OCI-LY3 (cell line): ENCODE data around the gene BAIAP2L2.

Source experiments
- H2AFZ ChIP-seq: fragments of 200-600, 300-600 bp; shearing (Covaris generic); 2 replicates; pipeline ENCODE4 v1.6.0; 2014; ENCODE audit warnings: antibody characterized with exemption, low read depth, low read length
- H3K27ac ChIP-seq: fragments of 200-600, 300-600 bp; sonication (generic); 2 replicates; pipeline ENCODE4 v1.5.1; 2014; ENCODE audit warnings: mild to moderate bottlenecking, low read length, moderate library complexity, mixed read lengths
- H3K27me3 ChIP-seq: fragments of 200-600, 300-600 bp; sonication (generic); 2 replicates; pipeline ENCODE4 v1.6.1; 2014; ENCODE audit warnings: low read depth, low read length, mixed read lengths
- H3K36me3 ChIP-seq: fragments of 200-600, 300-600 bp; sonication (generic); replicated peaks from 2 replicates; pipeline ENCODE3; 2014; ENCODE audit warnings: low read depth, low read length, mixed read lengths
- H3K4me1 ChIP-seq: fragments of 300-600, 200-600 bp; sonication (generic); 2 replicates; pipeline ENCODE4 v1.6.1; 2014; ENCODE audit warnings: low read length, mixed read lengths
- H3K4me2 ChIP-seq: fragments of 200-600, 300-600 bp; sonication (generic); 2 replicates; pipeline ENCODE4 v1.6.1; 2014; ENCODE audit warnings: low read length, mixed read lengths
- H3K4me3 ChIP-seq: fragments of 300-600, 200-600 bp; sonication (generic); 2 replicates; pipeline ENCODE4 v1.5.1; 2014; ENCODE audit warnings: antibody characterized with exemption, mild to moderate bottlenecking, low read length, moderate library complexity
- H3K79me2 ChIP-seq: fragments of 300-600, 200-600 bp; shearing (Covaris generic); 2 replicates; pipeline ENCODE4 v1.6.1; 2014; ENCODE audit warnings: mild to moderate bottlenecking, low read length, mixed read lengths
- H3K9ac ChIP-seq: fragments of 300-600, 200-600 bp; shearing (Covaris generic); 2 replicates; pipeline ENCODE4 v1.6.0; 2014; ENCODE audit warnings: mild to moderate bottlenecking, low read length, moderate library complexity
- H3K9me3 ChIP-seq: fragments of 200-600, 300-600 bp; shearing (Covaris generic); 2 replicates; pipeline ENCODE4 v1.6.1; 2014; ENCODE audit warnings: low read length, mixed read lengths; ENCODE audit not compliant: insufficient read depth
- H4K20me1 ChIP-seq: fragments of 200-600, 300-600 bp; sonication (generic); 2 replicates; pipeline ENCODE4 v1.6.1; 2016; ENCODE audit warnings: low read length, mixed read lengths; ENCODE audit not compliant: insufficient read depth
- EZH2phosphoT487 ChIP-seq: fragments of 200-600 bp; shearing (Covaris generic); IDR thresholded peaks from 2 replicates; pipeline ENCODE4 v1.6.1; 2018; ENCODE audit warnings: antibody characterized with exemption, mixed run types, low read depth
- TF ChIP-seq, protein P1 (sequence below): fragments of 200-600, 300-600 bp; sonication (generic); IDR thresholded peaks from 2 replicates; pipeline ENCODE4 v1.5.1; 2014; ENCODE audit warnings: antibody characterized with exemption, low read length, low read depth

Gene BAIAP2L2

DNA sequence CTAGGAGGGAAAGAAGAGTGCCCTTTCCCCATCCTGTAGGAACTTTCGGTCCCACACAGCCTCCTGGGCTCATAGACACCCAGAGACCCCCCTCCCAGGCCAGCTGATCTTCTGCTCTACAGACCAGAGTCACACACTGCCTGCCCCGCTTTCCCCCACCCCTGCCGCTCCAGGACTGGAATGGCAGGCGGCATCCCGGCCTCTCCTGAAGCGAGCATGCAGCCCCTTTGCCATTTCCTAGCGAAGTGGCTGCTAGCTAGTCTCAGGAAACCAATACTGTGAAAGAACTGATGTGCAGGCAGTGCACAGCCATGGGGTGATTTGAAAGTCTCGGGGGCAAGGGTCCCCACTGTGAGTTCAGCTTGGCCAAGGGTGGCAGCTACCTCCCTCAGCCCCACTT lies 44.9 kb downstream of the BAIAP2L2 start:
- Histone ChIP-seq H3K9me3 (no peaks in the 10 kb centered on the region), H3K36me3 (no peaks in the 10 kb centered on the region), H3K4me2 (no peak overlapping the region), H4K20me1 (no peaks in the 10 kb centered on the region), H3K4me1 (no peaks in the 10 kb centered on the region), H3K27ac (no peak overlapping the region), H3K9ac (no peak overlapping the region), H3K79me2 (no peaks in the 10 kb centered on the region), H2AFZ (no peak overlapping the region), H3K4me3 (no peak overlapping the region), H3K27me3 (no peaks in the 10 kb centered on the region)
- no peak for TF ChIP-seq EZH2phosphoT487

DNA sequence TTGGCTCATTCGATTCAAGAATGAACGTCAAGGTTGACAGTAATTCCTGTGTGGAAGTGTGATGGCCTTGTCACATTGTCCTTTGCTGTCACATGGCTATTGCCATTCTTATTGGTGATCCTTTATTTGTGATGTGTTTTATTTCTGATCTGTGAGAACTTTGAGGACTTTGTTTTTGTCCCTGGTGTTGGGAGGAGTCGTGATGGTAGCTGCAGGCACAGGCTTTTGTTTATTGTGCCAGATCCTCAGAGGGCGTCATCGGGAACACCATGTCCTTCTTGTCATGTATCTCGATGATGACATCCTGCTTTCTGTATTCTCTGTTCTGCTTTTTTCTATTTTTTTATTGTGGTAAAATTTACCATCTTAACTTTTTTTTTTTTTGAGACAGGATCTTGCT lies 47.7 kb downstream of the BAIAP2L2 start:
- no peaks in the 10 kb centered on the region for H3K9me3 ChIP-seq
- H4K20me1 ChIP-seq = no peaks in the 10 kb centered on the region
- H3K4me3 ChIP-seq = no peak overlapping the region
- no peaks in the 10 kb centered on the region for H3K27me3 ChIP-seq
- H3K79me2 ChIP-seq = no peaks in the 10 kb centered on the region
- H3K4me1 ChIP-seq = peaks cover 2% of the 10 kb centered on the region
- H2AFZ ChIP-seq = no peak overlapping the region
- TF ChIP-seq EZH2phosphoT487 = no peak
- TF ChIP-seq, protein P1, sequence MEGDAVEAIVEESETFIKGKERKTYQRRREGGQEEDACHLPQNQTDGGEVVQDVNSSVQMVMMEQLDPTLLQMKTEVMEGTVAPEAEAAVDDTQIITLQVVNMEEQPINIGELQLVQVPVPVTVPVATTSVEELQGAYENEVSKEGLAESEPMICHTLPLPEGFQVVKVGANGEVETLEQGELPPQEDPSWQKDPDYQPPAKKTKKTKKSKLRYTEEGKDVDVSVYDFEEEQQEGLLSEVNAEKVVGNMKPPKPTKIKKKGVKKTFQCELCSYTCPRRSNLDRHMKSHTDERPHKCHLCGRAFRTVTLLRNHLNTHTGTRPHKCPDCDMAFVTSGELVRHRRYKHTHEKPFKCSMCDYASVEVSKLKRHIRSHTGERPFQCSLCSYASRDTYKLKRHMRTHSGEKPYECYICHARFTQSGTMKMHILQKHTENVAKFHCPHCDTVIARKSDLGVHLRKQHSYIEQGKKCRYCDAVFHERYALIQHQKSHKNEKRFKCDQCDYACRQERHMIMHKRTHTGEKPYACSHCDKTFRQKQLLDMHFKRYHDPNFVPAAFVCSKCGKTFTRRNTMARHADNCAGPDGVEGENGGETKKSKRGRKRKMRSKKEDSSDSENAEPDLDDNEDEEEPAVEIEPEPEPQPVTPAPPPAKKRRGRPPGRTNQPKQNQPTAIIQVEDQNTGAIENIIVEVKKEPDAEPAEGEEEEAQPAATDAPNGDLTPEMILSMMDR = no peak
- no peaks in the 10 kb centered on the region for H3K36me3 ChIP-seq
- no peak overlapping the region for H3K9ac ChIP-seq
- no peak overlapping the region for H3K27ac ChIP-seq
- no peak overlapping the region for H3K4me2 ChIP-seq

DNA sequence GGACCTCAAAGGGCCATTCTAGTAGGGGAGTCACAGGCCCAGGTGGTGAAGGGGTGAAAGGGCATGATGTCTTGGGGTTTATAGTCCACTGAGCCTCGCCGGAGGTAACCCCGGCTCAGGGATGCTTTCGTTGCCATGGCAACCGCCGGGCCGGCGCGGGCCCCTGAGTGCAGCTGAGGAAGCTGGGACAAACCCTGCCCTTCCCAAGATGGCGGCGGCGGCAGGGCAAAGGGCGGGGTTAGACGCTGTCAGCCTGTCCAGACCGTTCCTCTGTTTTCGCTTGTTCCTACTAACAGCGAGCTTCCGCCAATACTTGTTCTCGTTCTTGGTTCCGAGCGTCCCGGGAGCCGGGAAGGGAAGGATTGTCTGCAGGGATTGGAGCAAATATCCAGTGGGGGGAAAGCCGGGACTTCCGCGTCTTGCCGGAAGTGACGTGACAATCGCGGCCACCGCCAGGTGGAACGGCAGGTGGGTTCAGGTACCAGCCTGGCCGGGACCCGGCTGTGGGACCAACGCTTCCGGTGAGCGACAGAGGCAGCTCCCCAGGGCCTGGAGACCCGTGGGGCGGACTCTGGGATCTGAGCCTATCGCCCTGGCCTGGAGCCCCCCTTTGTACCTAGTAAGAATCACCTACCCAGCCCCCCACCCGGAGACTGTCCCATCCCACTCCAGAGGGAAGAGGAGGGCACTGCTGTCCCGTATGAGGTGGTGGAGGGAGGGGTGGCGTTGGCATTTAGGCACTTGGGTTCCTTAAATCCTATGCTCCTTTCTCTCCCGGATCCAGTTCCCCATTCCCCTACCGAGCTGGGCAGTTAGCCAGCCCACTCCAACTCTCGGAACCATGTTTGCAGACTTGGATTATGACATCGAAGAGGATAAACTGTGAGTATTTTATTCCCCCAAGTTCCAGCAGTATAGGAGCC lies 53.3 kb downstream of the BAIAP2L2 start, which contains the start of gene PICK1:
TSS of gene PICK1 (plus strand) at position 436 of the 923 bp plus-strand sequence. CDS start at position 842, 406 bp downstream.
- no peaks in the 10 kb centered on the region for H4K20me1 ChIP-seq
- peak within 1 kb of the TSS; percentile 100 for H2AFZ ChIP-seq
- H3K4me1 ChIP-seq = peaks cover 19% of the 10 kb centered on the region
- peak within 1 kb of the TSS; percentile 82 for H3K4me2 ChIP-seq
- peak within 1 kb of the TSS; percentile 89 for H3K9ac ChIP-seq
- H3K4me3 ChIP-seq = peak within 1 kb of the TSS; percentile 98
- no peaks in the 10 kb centered on the region for H3K9me3 ChIP-seq
- no peaks in the 10 kb centered on the region for H3K79me2 ChIP-seq
- H3K36me3 ChIP-seq = no peaks in the 10 kb centered on the region
- peaks cover 13% of the 10 kb centered on the region for H3K27me3 ChIP-seq
- H3K27ac ChIP-seq = peak within 1 kb of the TSS; percentile 68
- TF ChIP-seq, protein P1 = no peak
- TF ChIP-seq EZH2phosphoT487 = no peak

DNA sequence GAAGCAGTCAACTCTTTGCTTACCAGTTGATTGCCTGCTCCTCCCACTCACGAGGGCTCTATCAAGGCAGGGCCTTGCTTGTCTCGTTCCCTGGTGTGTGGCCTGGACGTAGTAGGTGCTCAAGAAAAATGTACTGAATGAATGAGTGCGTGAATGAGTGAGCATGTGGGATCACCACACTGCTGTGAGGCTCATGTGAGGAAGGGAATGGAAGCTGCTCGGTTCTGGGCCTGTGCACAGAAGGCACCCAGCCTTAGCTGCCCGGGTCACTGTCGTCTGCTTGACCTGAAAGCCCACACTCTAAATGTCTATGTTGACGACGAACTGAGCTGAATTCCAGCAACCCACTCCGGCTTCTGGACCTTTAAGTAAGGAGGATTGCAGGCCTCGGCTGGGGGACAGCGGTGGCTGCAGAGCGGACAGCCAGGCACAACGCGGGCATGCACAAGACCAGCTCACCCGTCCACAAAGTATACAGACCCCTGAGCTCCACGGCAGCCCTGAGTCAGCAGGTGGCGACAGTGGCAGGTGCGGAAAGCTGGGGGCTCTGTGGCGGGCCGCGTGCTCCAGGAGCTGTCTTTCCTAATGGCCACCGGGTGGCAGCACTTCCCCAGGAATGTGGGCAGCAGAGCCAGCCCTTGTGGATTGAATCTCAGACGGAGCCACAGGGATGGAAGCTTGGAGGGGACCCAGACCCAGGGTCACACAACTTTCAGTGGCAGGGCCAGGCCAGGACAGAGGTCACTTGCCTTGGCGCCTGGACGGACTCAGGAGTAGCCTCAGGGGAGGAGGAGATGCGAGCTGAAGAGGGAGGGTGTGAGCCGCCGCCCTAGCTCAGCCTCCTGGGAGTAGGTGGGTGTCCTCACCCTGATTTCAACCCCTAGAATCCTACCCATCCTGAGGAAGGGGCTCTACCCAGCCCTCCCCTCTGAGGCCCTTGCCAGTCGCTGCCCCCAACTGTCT lies 58.3 kb downstream of the BAIAP2L2 start:
- peak overlapping the region; percentile 48 for H3K4me3 ChIP-seq
- peak overlapping the region; percentile 54 for H2AFZ ChIP-seq
- no peak overlapping the region for H3K27ac ChIP-seq
- H3K9me3 ChIP-seq = no peaks in the 10 kb centered on the region
- no peaks in the 10 kb centered on the region for H3K36me3 ChIP-seq
- H4K20me1 ChIP-seq = no peaks in the 10 kb centered on the region
- peak overlapping the region; percentile 67 for H3K4me2 ChIP-seq
- peaks cover 18% of the 10 kb centered on the region for H3K4me1 ChIP-seq
- H3K79me2 ChIP-seq = no peaks in the 10 kb centered on the region
- H3K27me3 ChIP-seq = peaks cover 25% of the 10 kb centered on the region
- TF ChIP-seq, protein P1 = peak; percentile 100
- no peak for TF ChIP-seq EZH2phosphoT487
- no peak overlapping the region for H3K9ac ChIP-seq
